DOHH2 (cell line): Measurements from ENCODE around the gene TIAM2.

Experiments used
- CTCF ChIP-seq: fragments of 200-600 bp; sonication (generic); IDR thresholded peaks from one replicate; pipeline ENCODE4 v1.5.1; 2014; ENCODE audit warnings: antibody characterized with exemption, mild to moderate bottlenecking, low read depth, low read length; ENCODE audit not compliant: poor library complexity, severe bottlenecking
- EZH2phosphoT487 ChIP-seq: fragments of 200-600 bp; sonication (generic); IDR thresholded peaks from 2 replicates; pipeline ENCODE4 v1.6.1; 2017; ENCODE audit warnings: borderline replicate concordance, mild to moderate bottlenecking, antibody characterized with exemption, low read length, moderate library complexity, mixed read lengths

DNA sequence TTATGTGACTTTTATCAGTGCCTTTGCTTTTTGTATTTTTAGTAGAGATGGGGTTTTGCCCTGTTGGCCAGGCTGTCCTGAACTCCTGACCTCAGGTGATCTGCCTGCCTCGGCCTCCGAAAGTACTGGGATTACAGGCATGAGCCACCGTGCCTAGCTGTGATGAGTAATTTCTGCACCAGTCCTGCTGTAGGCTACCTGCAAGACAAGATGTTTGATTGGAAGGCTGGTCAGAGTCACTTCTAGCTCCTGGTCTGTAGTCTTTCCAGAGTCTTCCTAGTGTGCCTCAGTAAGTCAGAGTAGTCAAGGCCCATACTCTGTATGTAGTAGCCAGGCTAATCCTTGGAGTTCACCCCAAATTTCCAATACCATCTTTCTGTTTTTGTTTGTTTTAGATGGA, 8.9 kb downstream of the TIAM2 start:
- TF ChIP-seq CTCF (no peak), EZH2phosphoT487 (no peak)
